Neural cell (in vitro differentiated cells): ENCODE measurements around the gene SLC35A5. TPM values are rescaled to one million over a fixed set of nuclear protein-coding genes. Genes with fewer than 3 reads are reported as not detected.

Experiments
- H2AFZ ChIP-seq: fragments of 200-600, 300-800 bp; sonication (generic), shearing (Covaris generic); 2 replicates; pipeline ENCODE4 v1.6.0; 2014; ENCODE audit warnings: low read depth, mild to moderate bottlenecking, antibody characterized with exemption, low read length, moderate library complexity
- H3F3A ChIP-seq: fragments of 200-600 bp; shearing (Covaris generic); 2 replicates; pipeline ENCODE4 v1.6.1; 2016; ENCODE audit warnings: mild to moderate bottlenecking, moderate library complexity, mixed read lengths, antibody characterized with exemption, low read length; ENCODE audit not compliant: insufficient read depth, poor library complexity, severe bottlenecking
- H3K27ac ChIP-seq: fragments of 200-600, 300-800 bp; sonication (generic), shearing (Covaris generic); 2 replicates; pipeline ENCODE4 v1.5.1; 2014; ENCODE audit warnings: mild to moderate bottlenecking, low read length, moderate library complexity
- H3K27me3 ChIP-seq: fragments of 300-800, 200-600 bp; sonication (generic), shearing (Covaris generic); 2 replicates; pipeline ENCODE4 v1.6.0; 2014; ENCODE audit warnings: mild to moderate bottlenecking, low read depth, low read length, moderate library complexity; ENCODE audit not compliant: insufficient read depth
- H3K36me3 ChIP-seq: fragments of 300-800, 200-600 bp; sonication (generic), shearing (Covaris generic); 2 replicates; pipeline ENCODE4 v1.5.1; 2014; ENCODE audit warnings: mild to moderate bottlenecking, antibody characterized with exemption, low read length, moderate library complexity; ENCODE audit not compliant: insufficient read depth
- H3K4me2 ChIP-seq: fragments of 300-800, 200-600 bp; sonication (generic), shearing (Covaris generic); 2 replicates; pipeline ENCODE4 v1.6.0; 2014; ENCODE audit warnings: mild to moderate bottlenecking, low read length
- H3K4me3 ChIP-seq: fragments of 300-800, 200-600 bp; sonication (generic), shearing (Covaris generic); 2 replicates; pipeline ENCODE4 v1.5.1; 2014; ENCODE audit warnings: mild to moderate bottlenecking, low read length, moderate library complexity
- H3K79me2 ChIP-seq: fragments of 200-600 bp; shearing (Covaris generic); replicated peaks from 2 replicates; pipeline ENCODE4 v1.6.0; 2014; ENCODE audit warnings: mild to moderate bottlenecking, low read length, moderate library complexity; ENCODE audit not compliant: insufficient read depth
- H3K9ac ChIP-seq: fragments of 300-800, 200-600 bp; sonication (generic), shearing (Covaris generic); 2 replicates; pipeline ENCODE4 v1.6.1; 2016; ENCODE audit warnings: mild to moderate bottlenecking, low read length, mixed read lengths
- H3K9me2 ChIP-seq: fragments of 200-600 bp; shearing (Covaris generic); 2 replicates; pipeline ENCODE4 v1.6.1; 2016; ENCODE audit warnings: mild to moderate bottlenecking, low read length, mixed read lengths; ENCODE audit not compliant: insufficient read depth
- H3K9me3 ChIP-seq: fragments of 200-600, 300-800 bp; sonication (generic), shearing (Covaris generic); 2 replicates; pipeline ENCODE4 v1.6.1; 2016; ENCODE audit warnings: mild to moderate bottlenecking, mixed run types, low read length, moderate library complexity, mixed read lengths
- H4K20me1 ChIP-seq: fragments of 200-600 bp; shearing (Covaris generic); 2 replicates; pipeline ENCODE4 v1.6.1; 2016; ENCODE audit warnings: mild to moderate bottlenecking, mixed run types; ENCODE audit not compliant: insufficient read depth
- EP300 ChIP-seq: fragments of 450-650 bp; conservative IDR thresholded peaks from 2 replicates; pipeline ENCODE4 v1.6.1; 2014; ENCODE audit warnings: antibody characterized with exemption, mild to moderate bottlenecking, moderate library complexity; ENCODE audit not compliant: poor library complexity, severe bottlenecking
- EZH2 ChIP-seq: fragments of 200-600, 300-800 bp; shearing (Covaris generic), sonication (generic); IDR thresholded peaks from 2 replicates; pipeline ENCODE4 v1.6.1; 2014; ENCODE audit warnings: antibody characterized with exemption, low read length, borderline replicate concordance, mild to moderate bottlenecking; ENCODE audit not compliant: insufficient read depth, poor library complexity, severe bottlenecking
- MXI1 ChIP-seq: fragments of 450-650 bp; conservative IDR thresholded peaks from 2 replicates; pipeline ENCODE4 v1.6.1; 2014; ENCODE audit warnings: antibody characterized with exemption, mild to moderate bottlenecking; ENCODE audit not compliant: poor library complexity, severe bottlenecking
- POLR2AphosphoS5 ChIP-seq: IDR thresholded peaks from 2 replicates; pipeline ENCODE4 v1.6.1; 2012
- RAD21 ChIP-seq: fragments of 450-650 bp; conservative IDR thresholded peaks from 2 replicates; pipeline ENCODE4 v1.6.1; 2014; ENCODE audit warnings: antibody characterized with exemption, mild to moderate bottlenecking, moderate library complexity
- SMC3 ChIP-seq: fragments of 450-650 bp; conservative IDR thresholded peaks from 2 replicates; pipeline ENCODE4 v1.6.1; 2014; ENCODE audit warnings: antibody characterized with exemption, mild to moderate bottlenecking, moderate library complexity; ENCODE audit not compliant: poor library complexity
- TAF1 ChIP-seq: IDR thresholded peaks from 2 replicates; pipeline ENCODE4 v1.6.1; 2012; ENCODE audit warnings: low read depth
- polyA plus RNA-seq: library from polyadenylated mRNA; depleted of rRNA; stranded (reverse); fragments of >200 nt; gene quantifications from 2 replicates; pipeline ENCODE4 v1.2.3, GENCODE V29; 2014
- TF ChIP-seq, protein P1 (sequence below): fragments of 450-650 bp; IDR thresholded peaks from 2 replicates; pipeline ENCODE4 v1.5.1; 2014; ENCODE audit warnings: antibody characterized with exemption, mild to moderate bottlenecking, moderate library complexity; ENCODE audit not compliant: poor library complexity, severe bottlenecking
- TF ChIP-seq, protein P2 (sequence below): IDR thresholded peaks from 2 replicates; pipeline ENCODE4 v1.6.1; 2012; ENCODE audit warnings: borderline replicate concordance

SLC35A5 gene
- polyA plus RNA-seq, 1 donor from 2014 or later: 100 TPM

DNA sequence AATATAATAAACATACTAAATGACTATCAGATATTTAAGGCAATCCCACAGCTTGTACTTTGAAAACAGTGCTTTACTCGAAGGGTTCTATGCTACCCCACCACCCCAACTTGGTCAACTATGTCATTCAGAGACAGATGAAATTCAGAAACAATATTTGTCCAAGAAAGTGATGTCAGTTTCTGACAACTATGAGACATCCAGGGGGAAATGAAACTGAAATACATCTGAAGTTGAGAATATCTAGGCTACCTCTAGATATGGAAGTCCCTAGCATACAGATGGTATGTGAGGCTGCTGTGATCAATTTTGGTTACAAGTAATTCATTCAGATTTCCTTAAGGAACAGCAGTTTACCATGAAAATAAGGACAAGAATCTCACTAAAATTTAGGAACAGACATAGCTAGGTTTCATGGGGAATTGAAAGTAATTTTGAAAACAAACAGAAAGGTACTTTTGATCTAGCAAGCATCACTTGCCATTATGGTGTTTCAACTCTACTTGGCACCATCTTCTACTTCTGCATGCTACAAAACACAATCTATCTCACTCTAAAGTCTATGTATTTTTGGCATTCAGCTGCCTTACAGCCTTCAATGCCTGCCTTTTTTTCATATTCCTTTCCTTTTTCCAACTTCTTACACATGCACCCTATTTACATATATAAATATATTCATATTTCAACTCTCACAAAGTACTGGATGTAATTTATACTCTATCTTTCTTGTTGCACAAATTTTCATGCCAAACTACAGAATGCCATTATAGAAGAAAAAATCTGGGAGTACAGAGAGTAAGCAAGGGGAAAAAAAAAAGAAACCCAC is 21.8 kb upstream of the SLC35A5 start:
- no peaks in the 10 kb centered on the region for H4K20me1 ChIP-seq

DNA sequence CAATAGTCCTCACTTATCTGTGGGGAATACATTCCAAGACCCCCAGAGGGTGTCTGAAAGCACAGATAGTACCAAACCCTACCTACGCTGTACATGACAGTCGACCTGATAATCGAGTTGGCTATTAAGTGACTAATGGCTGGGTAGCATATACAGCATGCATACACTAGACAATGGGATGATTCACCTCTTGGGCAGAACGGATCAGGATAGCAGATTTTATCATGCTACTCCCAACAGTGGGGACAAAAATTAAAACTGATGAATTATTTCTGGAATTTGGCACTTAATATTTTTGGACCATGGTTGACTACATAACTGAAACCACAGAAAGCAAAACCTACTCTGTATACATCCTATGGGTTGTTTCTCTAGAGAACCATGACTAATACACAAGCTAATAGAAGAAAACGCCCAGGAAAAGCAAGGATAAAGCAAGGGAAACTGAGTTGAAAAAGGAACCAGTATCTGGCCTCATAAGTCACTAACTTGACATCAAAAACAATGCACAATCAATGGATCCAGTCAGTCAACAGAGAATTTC is 15.6 kb upstream of the SLC35A5 start:
- TF ChIP-seq MXI1: no peak
- TF ChIP-seq, protein P1, sequence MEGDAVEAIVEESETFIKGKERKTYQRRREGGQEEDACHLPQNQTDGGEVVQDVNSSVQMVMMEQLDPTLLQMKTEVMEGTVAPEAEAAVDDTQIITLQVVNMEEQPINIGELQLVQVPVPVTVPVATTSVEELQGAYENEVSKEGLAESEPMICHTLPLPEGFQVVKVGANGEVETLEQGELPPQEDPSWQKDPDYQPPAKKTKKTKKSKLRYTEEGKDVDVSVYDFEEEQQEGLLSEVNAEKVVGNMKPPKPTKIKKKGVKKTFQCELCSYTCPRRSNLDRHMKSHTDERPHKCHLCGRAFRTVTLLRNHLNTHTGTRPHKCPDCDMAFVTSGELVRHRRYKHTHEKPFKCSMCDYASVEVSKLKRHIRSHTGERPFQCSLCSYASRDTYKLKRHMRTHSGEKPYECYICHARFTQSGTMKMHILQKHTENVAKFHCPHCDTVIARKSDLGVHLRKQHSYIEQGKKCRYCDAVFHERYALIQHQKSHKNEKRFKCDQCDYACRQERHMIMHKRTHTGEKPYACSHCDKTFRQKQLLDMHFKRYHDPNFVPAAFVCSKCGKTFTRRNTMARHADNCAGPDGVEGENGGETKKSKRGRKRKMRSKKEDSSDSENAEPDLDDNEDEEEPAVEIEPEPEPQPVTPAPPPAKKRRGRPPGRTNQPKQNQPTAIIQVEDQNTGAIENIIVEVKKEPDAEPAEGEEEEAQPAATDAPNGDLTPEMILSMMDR: no peak
- TF ChIP-seq RAD21: no peak
- TF ChIP-seq, protein P2, sequence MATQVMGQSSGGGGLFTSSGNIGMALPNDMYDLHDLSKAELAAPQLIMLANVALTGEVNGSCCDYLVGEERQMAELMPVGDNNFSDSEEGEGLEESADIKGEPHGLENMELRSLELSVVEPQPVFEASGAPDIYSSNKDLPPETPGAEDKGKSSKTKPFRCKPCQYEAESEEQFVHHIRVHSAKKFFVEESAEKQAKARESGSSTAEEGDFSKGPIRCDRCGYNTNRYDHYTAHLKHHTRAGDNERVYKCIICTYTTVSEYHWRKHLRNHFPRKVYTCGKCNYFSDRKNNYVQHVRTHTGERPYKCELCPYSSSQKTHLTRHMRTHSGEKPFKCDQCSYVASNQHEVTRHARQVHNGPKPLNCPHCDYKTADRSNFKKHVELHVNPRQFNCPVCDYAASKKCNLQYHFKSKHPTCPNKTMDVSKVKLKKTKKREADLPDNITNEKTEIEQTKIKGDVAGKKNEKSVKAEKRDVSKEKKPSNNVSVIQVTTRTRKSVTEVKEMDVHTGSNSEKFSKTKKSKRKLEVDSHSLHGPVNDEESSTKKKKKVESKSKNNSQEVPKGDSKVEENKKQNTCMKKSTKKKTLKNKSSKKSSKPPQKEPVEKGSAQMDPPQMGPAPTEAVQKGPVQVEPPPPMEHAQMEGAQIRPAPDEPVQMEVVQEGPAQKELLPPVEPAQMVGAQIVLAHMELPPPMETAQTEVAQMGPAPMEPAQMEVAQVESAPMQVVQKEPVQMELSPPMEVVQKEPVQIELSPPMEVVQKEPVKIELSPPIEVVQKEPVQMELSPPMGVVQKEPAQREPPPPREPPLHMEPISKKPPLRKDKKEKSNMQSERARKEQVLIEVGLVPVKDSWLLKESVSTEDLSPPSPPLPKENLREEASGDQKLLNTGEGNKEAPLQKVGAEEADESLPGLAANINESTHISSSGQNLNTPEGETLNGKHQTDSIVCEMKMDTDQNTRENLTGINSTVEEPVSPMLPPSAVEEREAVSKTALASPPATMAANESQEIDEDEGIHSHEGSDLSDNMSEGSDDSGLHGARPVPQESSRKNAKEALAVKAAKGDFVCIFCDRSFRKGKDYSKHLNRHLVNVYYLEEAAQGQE: no peak
- TF ChIP-seq EP300: no peak
- TF ChIP-seq SMC3: no peak
- no peak for TF ChIP-seq EZH2
- TF ChIP-seq POLR2AphosphoS5: no peak
- no peak for TF ChIP-seq TAF1
- Histone ChIP-seq H3K36me3 (no peaks in the 10 kb centered on the region), H3F3A (no peaks in the 10 kb centered on the region), H3K79me2 (no peaks in the 10 kb centered on the region), H3K4me3 (no peak overlapping the region), H3K27ac (no peak overlapping the region), H4K20me1 (no peaks in the 10 kb centered on the region), H3K9me2 (no peaks in the 10 kb centered on the region), H3K4me2 (no peak overlapping the region), H2AFZ (no peak overlapping the region), H3K27me3 (no peaks in the 10 kb centered on the region), H3K9ac (no peak overlapping the region), H3K9me3 (no peaks in the 10 kb centered on the region)

More for the DNA sequence above, 21.8 kb upstream of the SLC35A5 start:
- Histone ChIP-seq H3K79me2 (no peaks in the 10 kb centered on the region), H3K9me3 (no peaks in the 10 kb centered on the region), H3K4me2 (no peak overlapping the region), H3K9me2 (no peaks in the 10 kb centered on the region), H3K4me3 (no peak overlapping the region), H3K27ac (no peak overlapping the region), H2AFZ (no peak overlapping the region), H3K9ac (no peak overlapping the region), H3K27me3 (no peaks in the 10 kb centered on the region), H3K36me3 (no peaks in the 10 kb centered on the region), H3F3A (no peaks in the 10 kb centered on the region)
- no peak for TF ChIP-seq RAD21
- TF ChIP-seq, protein P1: no peak
- TF ChIP-seq SMC3: no peak
- no peak for TF ChIP-seq EZH2
- TF ChIP-seq POLR2AphosphoS5: no peak
- no peak for TF ChIP-seq TAF1
- no peak for TF ChIP-seq MXI1
- no peak for TF ChIP-seq EP300
